GM12878 (cell line): ENCODE data around the gene DYSF.

Experiments used
- ATF7 ChIP-seq: fragments of 450-650 bp; IDR thresholded peaks from 2 replicates; pipeline ENCODE4 v1.6.1; 2016; ENCODE audit warnings: low read depth, mild to moderate bottlenecking
- BCL3 ChIP-seq: IDR thresholded peaks from 2 replicates; pipeline ENCODE4 v1.6.1; 2011; ENCODE audit warnings: borderline replicate concordance, low read depth, mild to moderate bottlenecking, moderate library complexity, low read length; ENCODE audit not compliant: insufficient read depth, poor library complexity, severe bottlenecking
- CREM ChIP-seq: IDR thresholded peaks from 2 replicates; pipeline ENCODE4 v1.6.1; 2014; ENCODE audit warnings: antibody characterized with exemption, low read depth
- CTCF ChIP-seq, 3 experiments: IDR thresholded peaks in 2 of 3; conservative IDR thresholded peaks in 1 of 3; 2 replicates each; pipeline ENCODE4 v1.5.1; 2011; ENCODE audit warnings: low read depth in 3 of 3, low read length in 3 of 3, mild to moderate bottlenecking in 3 of 3, control low read depth in 2 of 3, moderate library complexity in 2 of 3, inconsistent platforms in 1 of 3, mixed read lengths in 1 of 3; ENCODE audit not compliant: control insufficient read depth in 2 of 3, insufficient read depth in 1 of 3; ENCODE audit errors: extremely low read depth in 1 of 3
- DPF2 ChIP-seq: fragments of 450-650 bp; IDR thresholded peaks from 2 replicates; pipeline ENCODE4 v1.6.1; 2017; ENCODE audit warnings: mild to moderate bottlenecking
- EP300 ChIP-seq, 2 experiments: fragments of 150-350 bp in 1 of 2; IDR thresholded peaks; 2 replicates each; pipeline ENCODE4 v1.6.1; 2011 to 2012; ENCODE audit warnings: low read depth in 2 of 2, low read length in 2 of 2, borderline replicate concordance in 1 of 2, improper control_type of control experiment in 1 of 2, inconsistent platforms in 1 of 2; ENCODE audit not compliant: control insufficient read depth in 1 of 2
- GABPA ChIP-seq: IDR thresholded peaks from 2 replicates; pipeline ENCODE4 v1.6.1; 2014; ENCODE audit warnings: antibody characterized with exemption, low read depth, mild to moderate bottlenecking, inconsistent platforms
- KDM1A ChIP-seq: fragments of 200-600 bp; sonication (generic); IDR thresholded peaks from 2 replicates; pipeline ENCODE4 v1.6.1; 2016; ENCODE audit warnings: borderline replicate concordance
- MYC ChIP-seq: IDR thresholded peaks from 2 replicates; pipeline ENCODE4 v1.6.1; 2011; ENCODE audit warnings: mild to moderate bottlenecking, low read length, moderate library complexity, inconsistent platforms; ENCODE audit not compliant: insufficient read depth, insufficient replicate concordance, insufficient read length, severe bottlenecking
- NR2F1 ChIP-seq: fragments of 450-650 bp; conservative IDR thresholded peaks from 2 replicates; pipeline ENCODE4 v1.6.1; 2017; ENCODE audit warnings: mild to moderate bottlenecking
- POLR2A ChIP-seq: IDR thresholded peaks from 2 replicates; pipeline ENCODE4 v1.6.1; 2011; ENCODE audit warnings: low read depth, mild to moderate bottlenecking, low read length
- STAT1 ChIP-seq: fragments of 450-650 bp; conservative IDR thresholded peaks from 2 replicates; pipeline ENCODE4 v1.6.1; 2014; ENCODE audit warnings: antibody characterized with exemption, mild to moderate bottlenecking
- SUZ12 ChIP-seq: fragments of 200-600 bp; sonication (generic); IDR thresholded peaks from one replicate; pipeline ENCODE4 v1.6.1; 2018; ENCODE audit warnings: antibody characterized with exemption, mild to moderate bottlenecking; ENCODE audit not compliant: unreplicated experiment

- TF ChIP-seq STAT1 (no peak), CTCF (IDR thresholded peaks at IDR 0.05 in 2 of 3, conservative IDR thresholded peaks at IDR 0.05 in 1 of 3; ENCODE audit: control insufficient read depth in 2 of 3, extremely low read depth in 1 of 3, insufficient read depth in 1 of 3, low read depth in 3 of 3, low read length in 3 of 3) (no peak), DPF2 (no peak), MYC (no peak), GABPA (no peak), SUZ12 (no peak), EP300 (IDR thresholded peaks at IDR 0.05; ENCODE audit: borderline replicate concordance in 1 of 2, control insufficient read depth in 1 of 2, low read depth in 2 of 2, low read length in 2 of 2) (no peak), CREM (no peak), KDM1A (no peak), ATF7 (no peak), BCL3 (no peak), POLR2A (no peak), NR2F1 (no peak)
Observed at GRCh38 chr2:71668326-71669057, 215.1 kb downstream of the DYSF start.
